ENCODE measurements around the gene ZFP57. TPM values are rescaled to one million over a fixed set of nuclear protein-coding genes. Genes with fewer than 3 reads are reported as not detected.

The ZFP57 gene
- total and polyA plus RNA-seq, 2 of the 13 experiments (the other 11 are each of a cell fraction or from before 2014, with no cell fraction given) = not detected

DNA sequence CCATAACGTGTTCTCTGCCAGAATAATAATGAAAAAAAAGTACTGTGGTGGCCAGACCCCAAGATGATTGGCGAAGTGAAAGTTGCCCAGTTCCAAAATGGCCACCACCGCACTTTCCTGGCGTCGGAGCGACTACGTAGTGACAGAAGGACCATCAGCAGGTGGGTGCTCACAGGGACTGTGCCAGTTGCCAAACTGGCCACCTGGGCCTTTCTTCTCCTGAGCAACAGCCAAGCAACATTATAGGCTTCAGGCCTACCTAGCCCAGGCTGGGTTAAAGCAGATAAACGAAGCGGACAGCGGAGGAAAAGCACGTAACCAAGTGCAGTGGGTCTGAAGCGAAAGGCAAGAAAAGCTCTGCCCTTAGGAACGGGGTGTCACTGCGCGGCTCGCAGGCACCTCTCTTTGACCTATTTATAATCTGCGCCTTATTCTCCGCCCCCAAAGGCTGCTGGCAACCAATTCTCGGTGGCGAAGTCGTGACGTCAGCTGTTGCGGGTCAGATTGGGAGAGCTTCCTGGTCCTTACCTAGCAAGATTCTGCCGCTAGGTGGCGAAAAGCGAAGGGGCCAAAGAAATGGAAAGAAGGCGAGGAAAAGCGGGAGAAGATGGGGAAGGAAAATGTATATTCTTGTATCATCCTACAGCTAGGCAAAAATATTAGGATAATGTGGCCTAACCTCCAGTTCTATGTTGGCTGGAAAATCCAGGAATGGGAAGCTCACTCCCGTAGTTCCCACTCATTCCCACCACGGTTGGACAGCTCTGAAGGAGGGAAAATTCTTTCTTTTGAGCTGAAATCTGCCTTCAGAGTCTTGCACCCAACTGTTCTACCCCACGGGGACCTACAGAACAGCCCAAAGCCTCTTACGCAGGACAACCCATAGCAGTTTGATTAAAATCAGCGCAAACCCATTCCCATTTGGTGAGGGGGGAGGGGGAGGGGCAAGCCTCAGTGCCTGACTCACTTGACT is 31.0 kb downstream of the ZFP57 start (continued):
- TF ChIP-seq MED13 (CRISPR knock-in tag; IDR thresholded peaks at IDR 0.05) = 0 out of 2 replicates have a peak, but pooled peaks have one; percentile 51
- peak; percentile 86 for TF ChIP-seq BORCS8-MEF2B (CRISPR knock-in tag; IDR thresholded peaks at IDR 0.05)
- peak; percentile 61; the same call in 1 of the 2 replicates for TF ChIP-seq RNF2 (conservative IDR thresholded peaks at IDR 0.05; ENCODE audit: low read depth)
- TF ChIP-seq GABPB1 (CRISPR knock-in tag; IDR thresholded peaks at IDR 0.05) = peak; percentile 18; the same call in 1 of the 2 replicates
- TF ChIP-seq PCBP2 (optimal IDR thresholded peaks at IDR 0.05; ENCODE audit: low read depth, low read length, poor library complexity, severe bottlenecking) = no peak
- TF ChIP-seq, protein P1, sequence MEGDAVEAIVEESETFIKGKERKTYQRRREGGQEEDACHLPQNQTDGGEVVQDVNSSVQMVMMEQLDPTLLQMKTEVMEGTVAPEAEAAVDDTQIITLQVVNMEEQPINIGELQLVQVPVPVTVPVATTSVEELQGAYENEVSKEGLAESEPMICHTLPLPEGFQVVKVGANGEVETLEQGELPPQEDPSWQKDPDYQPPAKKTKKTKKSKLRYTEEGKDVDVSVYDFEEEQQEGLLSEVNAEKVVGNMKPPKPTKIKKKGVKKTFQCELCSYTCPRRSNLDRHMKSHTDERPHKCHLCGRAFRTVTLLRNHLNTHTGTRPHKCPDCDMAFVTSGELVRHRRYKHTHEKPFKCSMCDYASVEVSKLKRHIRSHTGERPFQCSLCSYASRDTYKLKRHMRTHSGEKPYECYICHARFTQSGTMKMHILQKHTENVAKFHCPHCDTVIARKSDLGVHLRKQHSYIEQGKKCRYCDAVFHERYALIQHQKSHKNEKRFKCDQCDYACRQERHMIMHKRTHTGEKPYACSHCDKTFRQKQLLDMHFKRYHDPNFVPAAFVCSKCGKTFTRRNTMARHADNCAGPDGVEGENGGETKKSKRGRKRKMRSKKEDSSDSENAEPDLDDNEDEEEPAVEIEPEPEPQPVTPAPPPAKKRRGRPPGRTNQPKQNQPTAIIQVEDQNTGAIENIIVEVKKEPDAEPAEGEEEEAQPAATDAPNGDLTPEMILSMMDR (CRISPR knock-in tag; IDR thresholded peaks at IDR 0.05) = peak; percentile 94
- peak; percentile 84 for TF ChIP-seq NFYB (CRISPR knock-in tag; IDR thresholded peaks at IDR 0.05)
- peak; percentile 76; the same call in 1 of the 2 replicates for TF ChIP-seq ZFP37 (CRISPR knock-in tag; IDR thresholded peaks at IDR 0.05; ENCODE audit: borderline replicate concordance)
- 0 out of 2 replicates have a peak, but pooled peaks have one; percentile 11 for TF ChIP-seq FOSL2 (CRISPR knock-in tag; IDR thresholded peaks at IDR 0.05)
- 0 out of 2 replicates have a peak, but pooled peaks have one; percentile 37 for TF ChIP-seq MED1 (CRISPR knock-in tag; IDR thresholded peaks at IDR 0.05)
- TF ChIP-seq ZNF350 (CRISPR knock-in tag; IDR thresholded peaks at IDR 0.05; ENCODE audit: borderline replicate concordance, low read depth) = peak; percentile 35; the same call in 1 of the 2 replicates
- TF ChIP-seq, protein P2, sequence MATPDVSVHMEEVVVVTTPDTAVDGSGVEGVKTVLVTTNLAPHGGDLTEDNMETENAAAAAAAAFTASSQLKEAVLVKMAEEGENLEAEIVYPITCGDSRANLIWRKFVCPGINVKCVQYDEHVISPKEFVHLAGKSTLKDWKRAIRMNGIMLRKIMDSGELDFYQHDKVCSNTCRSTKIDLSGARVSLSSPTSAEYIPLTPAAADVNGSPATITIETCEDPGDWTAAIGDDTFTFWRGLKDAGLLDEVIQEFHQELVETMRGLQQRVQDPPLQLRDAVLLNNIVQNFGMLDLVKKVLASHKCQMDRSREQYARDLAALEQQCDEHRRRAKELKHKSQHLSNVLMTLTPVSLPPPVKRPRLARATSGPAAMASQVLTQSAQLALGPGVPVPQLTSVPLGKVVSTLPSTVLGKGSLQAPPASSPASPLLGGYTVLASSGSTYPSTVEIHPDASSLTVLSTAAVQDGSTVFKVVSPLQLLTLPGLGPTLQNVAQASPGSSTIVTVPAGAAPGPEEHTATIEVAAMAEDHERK (CRISPR knock-in tag; IDR thresholded peaks at IDR 0.05; ENCODE audit: low read depth) = no peak
- TF ChIP-seq NR2F6 (IDR thresholded peaks at IDR 0.05) = 0 out of 2 replicates have a peak, but pooled peaks have one; percentile 21
- no peak for TF ChIP-seq NR2F6 (CRISPR knock-in tag; IDR thresholded peaks at IDR 0.05)
- TF ChIP-seq, protein P3, sequence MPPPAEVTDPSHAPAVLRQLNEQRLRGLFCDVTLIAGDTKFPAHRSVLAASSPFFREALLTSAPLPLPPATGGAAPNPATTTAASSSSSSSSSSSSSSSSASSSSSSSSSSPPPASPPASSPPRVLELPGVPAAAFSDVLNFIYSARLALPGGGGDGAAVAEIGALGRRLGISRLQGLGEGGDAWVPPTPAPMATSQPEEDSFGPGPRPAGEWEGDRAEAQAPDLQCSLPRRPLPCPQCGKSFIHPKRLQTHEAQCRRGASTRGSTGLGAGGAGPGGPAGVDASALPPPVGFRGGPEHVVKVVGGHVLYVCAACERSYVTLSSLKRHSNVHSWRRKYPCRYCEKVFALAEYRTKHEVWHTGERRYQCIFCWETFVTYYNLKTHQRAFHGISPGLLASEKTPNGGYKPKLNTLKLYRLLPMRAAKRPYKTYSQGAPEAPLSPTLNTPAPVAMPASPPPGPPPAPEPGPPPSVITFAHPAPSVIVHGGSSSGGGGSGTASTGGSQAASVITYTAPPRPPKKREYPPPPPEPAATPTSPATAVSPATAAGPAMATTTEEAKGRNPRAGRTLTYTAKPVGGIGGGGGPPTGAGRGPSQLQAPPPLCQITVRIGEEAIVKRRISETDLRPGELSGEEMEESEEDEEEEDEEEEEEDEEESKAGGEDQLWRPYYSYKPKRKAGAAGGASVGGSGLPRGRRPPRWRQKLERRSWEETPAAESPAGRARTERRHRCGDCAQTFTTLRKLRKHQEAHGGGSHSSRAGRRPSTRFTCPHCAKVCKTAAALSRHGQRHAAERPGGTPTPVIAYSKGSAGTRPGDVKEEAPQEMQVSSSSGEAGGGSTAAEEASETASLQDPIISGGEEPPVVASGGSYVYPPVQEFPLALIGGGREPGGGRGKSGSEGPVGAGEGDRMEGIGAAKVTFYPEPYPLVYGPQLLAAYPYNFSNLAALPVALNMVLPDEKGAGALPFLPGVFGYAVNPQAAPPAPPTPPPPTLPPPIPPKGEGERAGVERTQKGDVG (CRISPR knock-in tag; IDR thresholded peaks at IDR 0.05; ENCODE audit: borderline replicate concordance) = 0 out of 2 replicates have a peak, but pooled peaks have one; percentile 2
- no peak for TF ChIP-seq ADNP (CRISPR knock-in tag; IDR thresholded peaks at IDR 0.05)
- peak; percentile 73 for TF ChIP-seq ZFY (CRISPR knock-in tag; IDR thresholded peaks at IDR 0.05)
- 0 out of 2 replicates have a peak, but pooled peaks have one; percentile 23 for TF ChIP-seq ZNF614 (CRISPR knock-in tag; IDR thresholded peaks at IDR 0.05; ENCODE audit: borderline replicate concordance)
- peak; percentile 49; the same call in 1 of the 2 replicates for TF ChIP-seq ZNF292 (CRISPR knock-in tag; IDR thresholded peaks at IDR 0.05; ENCODE audit: borderline replicate concordance, low read depth)
- TF ChIP-seq NFIB (CRISPR knock-in tag; IDR thresholded peaks at IDR 0.05; ENCODE audit: borderline replicate concordance) = no peak
